B cell (primary cell): ENCODE results near the gene TRPC6. TPM values are rescaled to one million over a fixed set of nuclear protein-coding genes. Genes with fewer than 3 reads are reported as not detected.

Source experiments
- ATAC-seq: fragments of 200-7000 bp; cut with Tn5 transposase; one replicate; pipeline ENCODE4 v1.10.0; 2021; ENCODE audit warnings: low read depth, mild to moderate bottlenecking, moderate number of reproducible peaks, moderate library complexity
- CTCF ChIA-PET: fragments of 350-600 bp; sonication (Branson Sonifier 250); formaldehyde crosslinking; loops from one replicate; lab custom pipeline; 2021; ENCODE audit warnings: antibody characterized with exemption, inconsistent platforms; lab: Charles Lee
- POLR2A ChIA-PET: fragments of 350-600 bp; sonication (Branson Sonifier 250); formaldehyde crosslinking; loops from one replicate; lab custom pipeline; 2021; ENCODE audit warnings: antibody characterized with exemption; lab: Charles Lee
- DNase-seq: peaks from one replicate; pipeline ENCODE4 v3.0.0; 2013
- H2AFZ ChIP-seq: 2 replicates; pipeline ENCODE4 v1.6.1; 2012; ENCODE audit warnings: mild to moderate bottlenecking, low read depth, low read length; ENCODE audit not compliant: insufficient read depth, poor library complexity, severe bottlenecking
- H3K27ac ChIP-seq, 2 donors: 1 replicate in 1 of 2; 2 replicates in 1 of 2; pipeline ENCODE4 v1.5.1; 2012 to 2013; ENCODE audit warnings: low read length in 2 of 2, mild to moderate bottlenecking in 2 of 2, moderate library complexity in 1 of 2
- H3K27me3 ChIP-seq, 4 experiments: fragments of 200-600 bp in 1 of 4; sonication (generic) in 1 of 4; replicated peaks in 1 of 4; 1 replicate in 2 of 4; 2 replicates in 2 of 4; pipeline versions ENCODE4 v1.6.1 to v1.7.0; 2013 to 2016; ENCODE audit warnings: low read length in 3 of 4, mild to moderate bottlenecking in 2 of 4, mixed read lengths in 1 of 4, moderate library complexity in 1 of 4; ENCODE audit not compliant: insufficient read depth in 4 of 4, control insufficient read depth in 3 of 4; ENCODE audit errors: control extremely low read depth in 1 of 4
- H3K36me3 ChIP-seq, 2 experiments: replicated peaks in 1 of 2; 1 replicate in 1 of 2; 2 replicates in 1 of 2; pipeline versions ENCODE4 v1.6.1 to v1.7.1; 2013; ENCODE audit warnings: low read length in 1 of 2; ENCODE audit not compliant: insufficient read depth in 2 of 2, control insufficient read depth in 1 of 2; ENCODE audit errors: control extremely low read depth in 1 of 2, extremely low read depth in 1 of 2
- H3K4me1 ChIP-seq, 2 donors: fragments of 200-600 bp in 1 of 2; sonication (generic) in 1 of 2; 1 replicate in 1 of 2; 2 replicates in 1 of 2; pipeline versions ENCODE4 v1.5.1 to v1.6.1; 2013 to 2017; ENCODE audit warnings: low read length in 2 of 2; ENCODE audit not compliant: control insufficient read depth in 2 of 2, insufficient read depth in 2 of 2
- H3K4me2 ChIP-seq: replicated peaks from 2 replicates; pipeline ENCODE3; 2012; ENCODE audit warnings: mild to moderate bottlenecking, low read depth, low read length; ENCODE audit not compliant: poor library complexity, severe bottlenecking
- H3K4me3 ChIP-seq, 5 experiments: fragments of 200-600 bp in 1 of 5; sonication (generic) in 1 of 5; 1 replicate in 3 of 5; 2 replicates in 2 of 5; pipeline versions ENCODE4 v1.5.1 to v1.7.0; 2011 to 2016; ENCODE audit warnings: low read length in 4 of 5, mild to moderate bottlenecking in 4 of 5, low read depth in 2 of 5, control low read depth in 1 of 5, moderate library complexity in 1 of 5; ENCODE audit not compliant: insufficient read depth in 1 of 5; ENCODE audit errors: control extremely low read depth in 1 of 5, extremely low read depth in 1 of 5
- H3K79me2 ChIP-seq: fragments of 200-600 bp; sonication (generic); one replicate; pipeline ENCODE4 v1.6.0; 2016; ENCODE audit warnings: low read length; ENCODE audit not compliant: control insufficient read depth, insufficient read depth
- H3K9ac ChIP-seq: fragments of 200-600 bp; sonication (generic); 2 replicates; pipeline ENCODE4 v1.6.1; 2017; ENCODE audit warnings: mild to moderate bottlenecking, low read length, moderate library complexity
- H3K9me3 ChIP-seq, 3 donors: one replicate each; pipeline versions ENCODE4 v1.6.1 to v1.7.1; 2013; ENCODE audit warnings: low read length in 2 of 3; ENCODE audit not compliant: control insufficient read depth in 2 of 3, insufficient read depth in 1 of 3; ENCODE audit errors: control extremely low read depth in 1 of 3
- H4K20me1 ChIP-seq: 2 replicates; pipeline ENCODE4 v1.6.0; 2012; ENCODE audit warnings: mild to moderate bottlenecking, low read length; ENCODE audit not compliant: insufficient read depth, control insufficient read depth, poor library complexity, severe bottlenecking
- H3K27ac Mint-ChIP-seq: one replicate; pipeline ENCODE4 v1.8.0; 2021; ENCODE audit warnings: mixed read lengths
- H3K27me3 Mint-ChIP-seq: one replicate; pipeline ENCODE4 v1.8.0; 2021; ENCODE audit warnings: mixed read lengths
- H3K4me1 Mint-ChIP-seq: one replicate; pipeline ENCODE4 v1.8.0; 2021; ENCODE audit warnings: mixed read lengths
- H3K4me3 Mint-ChIP-seq: one replicate; pipeline ENCODE4 v1.8.0; 2021; ENCODE audit warnings: mixed read lengths
- H3K9me3 Mint-ChIP-seq: one replicate; pipeline ENCODE4 v1.8.0; 2022; ENCODE audit warnings: mixed read lengths; ENCODE audit not compliant: insufficient read depth
- EZH2 ChIP-seq: IDR thresholded peaks from 2 replicates; pipeline ENCODE4 v1.6.1; 2012; ENCODE audit warnings: borderline replicate concordance, low read depth, mild to moderate bottlenecking, moderate library complexity, low read length; ENCODE audit not compliant: insufficient read depth, poor library complexity, severe bottlenecking
- WGBS: methylation state at CpG from one replicate; pipeline ENCODE4 v1.1.5; 2013; ENCODE audit warnings: missing lambda C conversion rate; ENCODE audit not compliant: insufficient coverage; 5-methylcytosine and 5-hydroxymethylcytosine counted together
- intact Hi-C: fragments of 100-400 bp; cut with micrococcal nuclease; formaldehyde crosslinking; loops from one replicate; pipeline ENCODE4 v1.10.0; 2022
- polyA plus RNA-seq: library from polyadenylated mRNA; depleted of rRNA; stranded (reverse); fragments of >200 nt; gene quantifications from 2 replicates; pipeline ENCODE4 v1.2.3, GENCODE V29; 2012
- total RNA-seq, 2 donors: library from RNA; stranded (reverse); fragments of 120-200 nt in 1 of 2; gene quantifications; 1 replicate in 1 of 2; 2 replicates in 1 of 2; pipeline versions ENCODE4 v1.2.3 to v1.2.4, GENCODE V29; 2013 to 2022
- TF ChIP-seq, protein P1 (sequence below): fragments of 200-600 bp; IDR thresholded peaks from one replicate; pipeline ENCODE4 v1.8.0; 2022; ENCODE audit warnings: antibody characterized with exemption, mild to moderate bottlenecking

Gene TRPC6
- total and polyA plus RNA-seq, 2 donors (not counting 1 experiment from before 2014, with no cell fraction given), result 0.01 TPM; not detected in 1

DNA sequence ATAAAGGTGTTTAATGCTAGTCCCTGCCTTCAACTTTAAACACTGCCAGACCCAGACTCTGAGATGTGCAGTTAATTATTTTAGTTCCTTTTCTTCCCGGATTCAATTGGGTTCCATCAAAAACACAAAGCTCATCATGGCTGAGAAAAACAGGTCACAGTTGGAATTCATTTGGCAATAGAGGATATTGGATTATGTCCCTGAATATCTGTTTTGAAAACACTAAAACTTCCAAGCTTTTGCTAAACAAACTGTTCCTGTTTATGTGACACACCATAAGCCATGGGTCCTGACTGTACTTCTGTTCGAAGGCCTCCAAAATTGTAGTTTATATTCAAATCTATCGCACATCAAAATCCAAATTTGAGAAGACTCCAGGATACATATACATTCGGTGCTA is 150.7 kb downstream of the TRPC6 start:
- Mint-ChIP-seq H3K27ac (no peak overlapping the region), H3K9me3 (peaks cover under 1% of the 10 kb centered on the region), H3K4me1 (no peaks in the 10 kb centered on the region), H3K27me3 (peaks cover 9% of the 10 kb centered on the region), H3K4me3 (no peak overlapping the region)
- H3K27me3 ChIP-seq, result no peaks in the 10 kb centered on the region
- WGBS, result 100% methylated on average over 1 of the region's 4 CpGs
- H3K4me2 ChIP-seq, result no peak overlapping the region
- intact Hi-C loops, result no loop called here
- no peak overlapping the region for H3K9ac ChIP-seq
- H3K4me1 ChIP-seq, result no peaks in the 10 kb centered on the region
- ATAC-seq (no peak), DNase-seq (no peak)
- H3K4me3 ChIP-seq, result no peak overlapping the region
- H3K79me2 ChIP-seq, result no peaks in the 10 kb centered on the region
- H3K36me3 ChIP-seq, result no peaks in the 10 kb centered on the region
- no peak for TF ChIP-seq EZH2
- TF ChIP-seq, protein P1, sequence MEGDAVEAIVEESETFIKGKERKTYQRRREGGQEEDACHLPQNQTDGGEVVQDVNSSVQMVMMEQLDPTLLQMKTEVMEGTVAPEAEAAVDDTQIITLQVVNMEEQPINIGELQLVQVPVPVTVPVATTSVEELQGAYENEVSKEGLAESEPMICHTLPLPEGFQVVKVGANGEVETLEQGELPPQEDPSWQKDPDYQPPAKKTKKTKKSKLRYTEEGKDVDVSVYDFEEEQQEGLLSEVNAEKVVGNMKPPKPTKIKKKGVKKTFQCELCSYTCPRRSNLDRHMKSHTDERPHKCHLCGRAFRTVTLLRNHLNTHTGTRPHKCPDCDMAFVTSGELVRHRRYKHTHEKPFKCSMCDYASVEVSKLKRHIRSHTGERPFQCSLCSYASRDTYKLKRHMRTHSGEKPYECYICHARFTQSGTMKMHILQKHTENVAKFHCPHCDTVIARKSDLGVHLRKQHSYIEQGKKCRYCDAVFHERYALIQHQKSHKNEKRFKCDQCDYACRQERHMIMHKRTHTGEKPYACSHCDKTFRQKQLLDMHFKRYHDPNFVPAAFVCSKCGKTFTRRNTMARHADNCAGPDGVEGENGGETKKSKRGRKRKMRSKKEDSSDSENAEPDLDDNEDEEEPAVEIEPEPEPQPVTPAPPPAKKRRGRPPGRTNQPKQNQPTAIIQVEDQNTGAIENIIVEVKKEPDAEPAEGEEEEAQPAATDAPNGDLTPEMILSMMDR, result no peak
- H2AFZ ChIP-seq, result no peak overlapping the region
- H4K20me1 ChIP-seq, result no peaks in the 10 kb centered on the region
- ChIA-PET CTCF (no interaction called here), POLR2A (no interaction called here)
- H3K27ac ChIP-seq, result no peak overlapping the region
- H3K9me3 ChIP-seq, result peaks cover 0 to 5% (median 3%) of the 10 kb centered on the region in 3 donors

DNA sequence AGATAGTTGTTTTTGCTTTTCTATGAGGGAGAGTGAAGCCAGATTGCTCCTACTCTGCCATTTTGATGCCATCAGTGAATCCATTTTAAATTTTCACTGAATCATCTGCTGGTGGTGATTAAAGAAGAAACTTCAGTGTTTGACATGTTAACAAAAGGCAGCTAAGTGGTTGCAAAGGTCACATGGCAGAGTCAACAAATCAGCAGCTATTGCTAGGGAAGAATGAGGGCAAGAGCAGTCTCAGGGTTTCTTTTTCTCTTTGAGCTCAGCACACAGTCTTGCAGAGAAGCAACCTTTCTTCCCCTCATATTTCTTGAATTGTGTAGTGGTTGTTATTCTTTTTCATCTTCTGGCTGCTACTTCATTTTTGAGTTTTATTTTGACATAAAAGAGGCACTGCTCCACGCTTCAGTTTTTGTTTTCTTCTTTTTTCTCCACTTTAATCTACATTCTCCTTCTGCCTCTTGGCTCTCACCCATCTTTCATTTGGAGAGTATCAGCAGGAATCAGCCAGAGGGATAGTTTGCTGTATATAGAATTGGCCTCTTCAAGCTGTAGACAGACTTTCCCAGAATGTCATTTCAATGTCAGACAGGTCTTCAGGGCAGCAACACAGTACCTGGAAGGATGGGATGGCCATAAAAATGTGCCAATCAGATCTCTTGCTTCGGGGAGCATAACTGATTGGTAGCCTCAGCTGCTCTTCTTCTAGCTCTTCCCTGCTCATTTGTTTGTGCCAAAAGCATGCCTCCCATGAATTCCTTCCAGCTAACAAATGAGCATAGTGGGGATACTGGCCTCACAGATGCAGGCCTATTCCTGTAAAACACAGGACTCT is 153.9 kb downstream of the TRPC6 start:
- intact Hi-C loops, result no loop called here
- H3K4me2 ChIP-seq, result no peak overlapping the region
- no peaks in the 10 kb centered on the region for H4K20me1 ChIP-seq
- no peaks in the 10 kb centered on the region for H3K4me1 ChIP-seq
- Mint-ChIP-seq H3K27ac (no peak overlapping the region), H3K4me1 (no peaks in the 10 kb centered on the region), H3K4me3 (no peak overlapping the region), H3K27me3 (no peaks in the 10 kb centered on the region), H3K9me3 (peaks cover 3% of the 10 kb centered on the region)
- no peaks in the 10 kb centered on the region for H3K79me2 ChIP-seq
- no peak overlapping the region for H2AFZ ChIP-seq
- peaks cover 0 to 5% (median 3%) of the 10 kb centered on the region in 3 donors for H3K9me3 ChIP-seq
- WGBS, result 50% methylated on average over 1 of the region's 2 CpGs
- H3K27ac ChIP-seq, result no peak overlapping the region
- no peak overlapping the region for H3K4me3 ChIP-seq
- no peak for TF ChIP-seq EZH2
- TF ChIP-seq, protein P1, result no peak
- no peak overlapping the region for H3K9ac ChIP-seq
- no peaks in the 10 kb centered on the region for H3K27me3 ChIP-seq
- DNase-seq (no peak), ATAC-seq (no peak)
- CTCF ChIA-PET, result no interaction called here
- H3K36me3 ChIP-seq, result no peaks in the 10 kb centered on the region
- POLR2A ChIA-PET, result no interaction called here
